ENCODE results near the gene ZNF555.

Gene ZNF555

GRCh38 chr19:2797280-2797679 is 44.0 kb upstream of the ZNF555 start:
- no peak for TF ChIP-seq SNAI2 (CRISPR knock-in tag; IDR thresholded peaks at IDR 0.05)
- ATAC-seq, result no peak

- ATAC-seq, result no peak
- no peak for TF ChIP-seq TCF4 (CRISPR knock-in tag; IDR thresholded peaks at IDR 0.05; ENCODE audit: borderline replicate concordance)
- no peak for TF ChIP-seq ZNF8 (CRISPR knock-in tag; IDR thresholded peaks at IDR 0.05)
- TF ChIP-seq ZFP30 (CRISPR knock-in tag; IDR thresholded peaks at IDR 0.05), result no peak
- TF ChIP-seq CREB5 (CRISPR knock-in tag; IDR thresholded peaks at IDR 0.05; ENCODE audit: low read depth), result no peak
- no peak for TF ChIP-seq ARNTL (CRISPR knock-in tag; IDR thresholded peaks at IDR 0.05; ENCODE audit: borderline replicate concordance, low read depth)
Observed at GRCh38 chr19:2798158-2798685, 43.1 kb upstream of the ZNF555 start.

GRCh38 chr19:2798733-2799132 is 42.5 kb upstream of the ZNF555 start:
- TF ChIP-seq TSHZ2 (CRISPR knock-in tag; IDR thresholded peaks at IDR 0.05) (no peak), ZNF565 (CRISPR knock-in tag; conservative IDR thresholded peaks at IDR 0.05; ENCODE audit: low read depth) (no peak), BACH2 (CRISPR knock-in tag; IDR thresholded peaks at IDR 0.05; ENCODE audit: borderline replicate concordance) (no peak), TCF4 (CRISPR knock-in tag; IDR thresholded peaks at IDR 0.05; ENCODE audit: borderline replicate concordance) (no peak), ESRRG (CRISPR knock-in tag; IDR thresholded peaks at IDR 0.05) (no peak), PATZ1 (CRISPR knock-in tag; IDR thresholded peaks at IDR 0.05; ENCODE audit: borderline replicate concordance) (no peak), CSRNP3 (CRISPR knock-in tag; IDR thresholded peaks at IDR 0.05) (no peak), ARNTL (CRISPR knock-in tag; IDR thresholded peaks at IDR 0.05; ENCODE audit: borderline replicate concordance, low read depth) (no peak), ZC3H10 (CRISPR knock-in tag; IDR thresholded peaks at IDR 0.05) (no peak), CSDC2 (CRISPR knock-in tag; IDR thresholded peaks at IDR 0.05) (no peak), ZFP30 (CRISPR knock-in tag; IDR thresholded peaks at IDR 0.05) (no peak), POU6F1 (CRISPR knock-in tag; IDR thresholded peaks at IDR 0.05; ENCODE audit: borderline replicate concordance, low read depth) (no peak), ISL1 (CRISPR knock-in tag; IDR thresholded peaks at IDR 0.05) (no peak), ZNF70 (CRISPR knock-in tag; IDR thresholded peaks at IDR 0.05) (no peak), PPARA (CRISPR knock-in tag; IDR thresholded peaks at IDR 0.05; ENCODE audit: borderline replicate concordance) (no peak), RARB (CRISPR knock-in tag; IDR thresholded peaks at IDR 0.05) (no peak), CREB5 (CRISPR knock-in tag; IDR thresholded peaks at IDR 0.05; ENCODE audit: low read depth) (no peak)
- ATAC-seq, result no peak; the same call in 2 of the 3 replicates
